Measurements from ENCODE around the gene ZNF362. TPM values are rescaled to one million over a fixed set of nuclear protein-coding genes. Genes with fewer than 3 reads are reported as not detected.

Gene ZNF362
- total and polyA plus RNA-seq, 2 of the 13 experiments (the other 11 are each of a cell fraction or from before 2014, with no cell fraction given), result 8.3 to 14.2 TPM

GRCh38 chr1:33258788-33259274, 2.5 kb downstream of the ZNF362 start (continued):
- TF ChIP-seq, protein P1, sequence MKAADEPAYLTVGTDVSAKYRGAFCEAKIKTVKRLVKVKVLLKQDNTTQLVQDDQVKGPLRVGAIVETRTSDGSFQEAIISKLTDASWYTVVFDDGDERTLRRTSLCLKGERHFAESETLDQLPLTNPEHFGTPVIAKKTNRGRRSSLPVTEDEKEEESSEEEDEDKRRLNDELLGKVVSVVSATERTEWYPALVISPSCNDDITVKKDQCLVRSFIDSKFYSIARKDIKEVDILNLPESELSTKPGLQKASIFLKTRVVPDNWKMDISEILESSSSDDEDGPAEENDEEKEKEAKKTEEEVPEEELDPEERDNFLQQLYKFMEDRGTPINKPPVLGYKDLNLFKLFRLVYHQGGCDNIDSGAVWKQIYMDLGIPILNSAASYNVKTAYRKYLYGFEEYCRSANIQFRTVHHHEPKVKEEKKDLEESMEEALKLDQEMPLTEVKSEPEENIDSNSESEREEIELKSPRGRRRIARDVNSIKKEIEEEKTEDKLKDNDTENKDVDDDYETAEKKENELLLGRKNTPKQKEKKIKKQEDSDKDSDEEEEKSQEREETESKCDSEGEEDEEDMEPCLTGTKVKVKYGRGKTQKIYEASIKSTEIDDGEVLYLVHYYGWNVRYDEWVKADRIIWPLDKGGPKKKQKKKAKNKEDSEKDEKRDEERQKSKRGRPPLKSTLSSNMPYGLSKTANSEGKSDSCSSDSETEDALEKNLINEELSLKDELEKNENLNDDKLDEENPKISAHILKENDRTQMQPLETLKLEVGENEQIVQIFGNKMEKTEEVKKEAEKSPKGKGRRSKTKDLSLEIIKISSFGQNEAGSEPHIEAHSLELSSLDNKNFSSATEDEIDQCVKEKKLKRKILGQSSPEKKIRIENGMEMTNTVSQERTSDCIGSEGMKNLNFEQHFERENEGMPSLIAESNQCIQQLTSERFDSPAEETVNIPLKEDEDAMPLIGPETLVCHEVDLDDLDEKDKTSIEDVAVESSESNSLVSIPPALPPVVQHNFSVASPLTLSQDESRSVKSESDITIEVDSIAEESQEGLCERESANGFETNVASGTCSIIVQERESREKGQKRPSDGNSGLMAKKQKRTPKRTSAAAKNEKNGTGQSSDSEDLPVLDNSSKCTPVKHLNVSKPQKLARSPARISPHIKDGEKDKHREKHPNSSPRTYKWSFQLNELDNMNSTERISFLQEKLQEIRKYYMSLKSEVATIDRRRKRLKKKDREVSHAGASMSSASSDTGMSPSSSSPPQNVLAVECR (CRISPR knock-in tag; IDR thresholded peaks at IDR 0.05; ENCODE audit: borderline replicate concordance), result peak; percentile 49; the same call in 1 of the 2 replicates
- TF ChIP-seq JUND (CRISPR knock-in tag; IDR thresholded peaks at IDR 0.05) (no peak), RXRA (CRISPR knock-in tag; IDR thresholded peaks at IDR 0.05) (peak; percentile 69; the same call in 1 of the 2 replicates), ZNF10 (CRISPR knock-in tag; IDR thresholded peaks at IDR 0.05; ENCODE audit: borderline replicate concordance, low read depth) (no peak), ZBTB37 (CRISPR knock-in tag; IDR thresholded peaks at IDR 0.05) (no peak), ZNF724P (CRISPR knock-in tag; IDR thresholded peaks at IDR 0.05; ENCODE audit: borderline replicate concordance) (no peak), GABPB1 (CRISPR knock-in tag; IDR thresholded peaks at IDR 0.05) (no peak; the same call in 1 of the 2 replicates), REPIN1 (CRISPR knock-in tag; IDR thresholded peaks at IDR 0.05; ENCODE audit: borderline replicate concordance, low read depth) (peak; percentile 61; the same call in 1 of the 2 replicates), SATB2 (CRISPR knock-in tag; IDR thresholded peaks at IDR 0.05) (no peak), ZBTB10 (CRISPR knock-in tag; IDR thresholded peaks at IDR 0.05; ENCODE audit: borderline replicate concordance) (no peak), ATF3 (CRISPR knock-in tag; IDR thresholded peaks at IDR 0.05) (no peak), NFATC3 (CRISPR knock-in tag; IDR thresholded peaks at IDR 0.05) (no peak), TOPORS (CRISPR knock-in tag; IDR thresholded peaks at IDR 0.05) (no peak), U2AF1 (optimal IDR thresholded peaks at IDR 0.05; ENCODE audit: low read depth, low read length) (no peak), ZNF644 (CRISPR knock-in tag; IDR thresholded peaks at IDR 0.05; ENCODE audit: low read depth) (no peak), ZFP36 (IDR thresholded peaks at IDR 0.05; ENCODE audit: borderline replicate concordance, low read depth, low read length, partially characterized antibody) (no peak)
- TF ChIP-seq, protein P2, sequence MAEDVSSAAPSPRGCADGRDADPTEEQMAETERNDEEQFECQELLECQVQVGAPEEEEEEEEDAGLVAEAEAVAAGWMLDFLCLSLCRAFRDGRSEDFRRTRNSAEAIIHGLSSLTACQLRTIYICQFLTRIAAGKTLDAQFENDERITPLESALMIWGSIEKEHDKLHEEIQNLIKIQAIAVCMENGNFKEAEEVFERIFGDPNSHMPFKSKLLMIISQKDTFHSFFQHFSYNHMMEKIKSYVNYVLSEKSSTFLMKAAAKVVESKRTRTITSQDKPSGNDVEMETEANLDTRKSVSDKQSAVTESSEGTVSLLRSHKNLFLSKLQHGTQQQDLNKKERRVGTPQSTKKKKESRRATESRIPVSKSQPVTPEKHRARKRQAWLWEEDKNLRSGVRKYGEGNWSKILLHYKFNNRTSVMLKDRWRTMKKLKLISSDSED (CRISPR knock-in tag; IDR thresholded peaks at IDR 0.05), result no peak
- TF ChIP-seq, protein P3, sequence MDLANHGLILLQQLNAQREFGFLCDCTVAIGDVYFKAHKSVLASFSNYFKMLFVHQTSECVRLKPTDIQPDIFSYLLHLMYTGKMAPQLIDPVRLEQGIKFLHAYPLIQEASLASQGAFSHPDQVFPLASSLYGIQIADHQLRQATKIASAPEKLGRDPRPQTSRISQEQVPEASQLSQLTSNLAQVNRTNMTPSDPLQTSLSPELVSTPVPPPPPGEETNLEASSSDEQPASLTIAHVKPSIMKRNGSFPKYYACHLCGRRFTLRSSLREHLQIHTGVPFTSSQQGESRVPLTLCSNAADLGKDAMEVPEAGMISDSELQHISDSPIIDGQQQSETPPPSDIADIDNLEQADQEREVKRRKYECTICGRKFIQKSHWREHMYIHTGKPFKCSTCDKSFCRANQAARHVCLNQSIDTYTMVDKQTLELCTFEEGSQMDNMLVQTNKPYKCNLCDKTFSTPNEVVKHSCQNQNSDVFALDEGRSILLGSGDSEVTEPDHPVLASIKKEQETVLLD (CRISPR knock-in tag; IDR thresholded peaks at IDR 0.05; ENCODE audit: low read depth), result no peak

All from HepG2 (cell line).